GM12892 (cell line): ENCODE measurements around the gene PLEKHG1.

Source experiments
- POLR2A ChIP-seq: IDR thresholded peaks from 2 replicates; pipeline ENCODE4 v1.6.1; 2011; ENCODE audit warnings: low read depth, low read length, control low read depth
- POLR2AphosphoS5 ChIP-seq: IDR thresholded peaks from 2 replicates; pipeline ENCODE4 v1.6.1; 2011; ENCODE audit warnings: low read depth, low read length, control low read depth

GRCh38 chr6:150631984-150632642 lies 32.4 kb downstream of the PLEKHG1 start:
- TF ChIP-seq POLR2AphosphoS5 (no peak), POLR2A (no peak)
